Keratinocyte (primary cell): ENCODE data around the gene SMAD3.

Experiments
- CTCF ChIP-seq, 3 experiments: IDR thresholded peaks in 1 of 3; conservative IDR thresholded peaks in 1 of 3; optimal IDR thresholded peaks in 1 of 3; 2 replicates in 2 of 3; 3 replicates in 1 of 3; pipeline versions ENCODE3 to v1.5.1; 2011; ENCODE audit warnings: low read length in 3 of 3, mild to moderate bottlenecking in 3 of 3, moderate library complexity in 2 of 3, control low read depth in 1 of 3, inconsistent platforms in 1 of 3; ENCODE audit not compliant: insufficient read depth in 2 of 3; ENCODE audit errors: extremely low read depth in 1 of 3
- EZH2 ChIP-seq: IDR thresholded peaks from one replicate; pipeline ENCODE4 v1.6.1; 2012; ENCODE audit warnings: inconsistent platforms, mild to moderate bottlenecking, low read length, moderate library complexity

GRCh38 chr15:67156834-67157233 is 91.4 kb downstream of the SMAD3 start:
- no peak for TF ChIP-seq CTCF (optimal IDR thresholded peaks at IDR 0.05 in 1 of 3, IDR thresholded peaks at IDR 0.05 in 1 of 3, conservative IDR thresholded peaks at IDR 0.05 in 1 of 3; ENCODE audit: extremely low read depth in 1 of 3, insufficient read depth in 2 of 3, low read length in 3 of 3)
- TF ChIP-seq EZH2: no peak
